ENCODE measurements around the gene BTBD2. TPM values are rescaled to one million over a fixed set of nuclear protein-coding genes. Genes with fewer than 3 reads are reported as not detected.

BTBD2 gene
- total and polyA plus RNA-seq, 2 of the 8 experiments (the other 6 are each of a cell fraction or from before 2014, with no cell fraction given): 91.7 to 92.3 TPM

- Histone ChIP-seq H3K79me2 (ENCODE audit: control insufficient read depth in 1 of 2, insufficient read depth in 2 of 2, low read length in 2 of 2) (peaks cover 9 to 27% of the 10 kb centered on the region in 2 experiments; a peak in 2 of 4 replicates), H2BK15ac (ENCODE audit: low read length) (0 out of 2 replicates have a peak within 1 kb of the TSS, but pooled peaks have one; percentile 88), H3K14ac (ENCODE audit: insufficient read length) (peak within 1 kb of the TSS; percentile 92), H3K4me2 (ENCODE audit: insufficient read depth in 1 of 2, low read depth in 2 of 2, low read length in 2 of 2) (peak within 1 kb of the TSS; percentile 78 to 91), H3K4me1 (replicated peaks in 1 of 4; ENCODE audit: control insufficient read depth in 3 of 4, insufficient read depth in 4 of 4, low read length in 3 of 4) (peaks cover 0 to 13% (median 10%) of the 10 kb centered on the region in 4 experiments; a peak in 5 of 7 replicates), H4K20me1 (replicated peaks in 1 of 2; ENCODE audit: control insufficient read depth in 1 of 2, insufficient read depth in 2 of 2, low read length in 2 of 2) (peaks cover 21 to 34% of the 10 kb centered on the region in 2 experiments), H3K36me3 (ENCODE audit: control insufficient read depth in 2 of 4, insufficient read depth in 4 of 4, low read length in 3 of 4) (peaks cover 0 to 4% (median 0%) of the 10 kb centered on the region in 4 experiments; a peak in 2 of 8 replicates), H2AK5ac (ENCODE audit: low read depth, low read length) (no peak within 1 kb of the TSS), H3K18ac (ENCODE audit: extremely low read depth, low read length) (peak within 1 kb of the TSS; percentile 9), H3K9ac (replicated peaks in 1 of 4; ENCODE audit: extremely low read depth in 1 of 4, low read depth in 3 of 4, low read length in 3 of 4) (peak within 1 kb of the TSS; percentile 63 to 89 (median 68)), H3K56ac (replicated peaks; ENCODE audit: insufficient read length, low read depth, low read length) (peak within 1 kb of the TSS; percentile 90), H3K23me2 (ENCODE audit: low read depth, low read length) (peaks cover 4% of the 10 kb centered on the region; the same call in 1 of the 2 replicates), H2BK20ac (ENCODE audit: low read length) (0 out of 2 replicates have a peak within 1 kb of the TSS, but pooled peaks have one; percentile 48), H4K5ac (ENCODE audit: insufficient read length, low read depth, low read length) (peak within 1 kb of the TSS; percentile 4), H4K91ac (replicated peaks; ENCODE audit: insufficient read length, low read length) (peak within 1 kb of the TSS; percentile 54), H2AFZ (ENCODE audit: low read length) (no peak within 1 kb of the TSS), H3K4me3 (ENCODE audit: extremely low read depth in 1 of 4, insufficient read depth in 2 of 4, low read depth in 3 of 4, low read length in 4 of 4) (peak within 1 kb of the TSS; percentile 54 to 100 (median 88)), H3K23ac (ENCODE audit: insufficient read length) (no peak within 1 kb of the TSS), H3K27ac (ENCODE audit: low read depth, low read length) (peak within 1 kb of the TSS; percentile 64), H2BK120ac (replicated peaks; ENCODE audit: low read depth, low read length) (no peak within 1 kb of the TSS), H3K9me3 (ENCODE audit: insufficient read depth in 2 of 2, low read depth in 1 of 2, low read length in 1 of 2) (no peaks in the 10 kb centered on the region), H2BK12ac (ENCODE audit: low read depth, low read length) (peak within 1 kb of the TSS; percentile 53; the same call in 1 of the 2 replicates), H3K79me1 (ENCODE audit: low read depth, low read length) (peaks cover 16% of the 10 kb centered on the region), H4K8ac (ENCODE audit: extremely low read depth, insufficient read depth, low read length) (peak within 1 kb of the TSS; percentile 86), H2BK5ac (ENCODE audit: low read depth, low read length) (peak within 1 kb of the TSS; percentile 29), H3K4ac (replicated peaks; ENCODE audit: insufficient read length, low read depth, low read length) (peak within 1 kb of the TSS; percentile 19), H3K27me3 (replicated peaks in 1 of 4; ENCODE audit: control insufficient read depth in 3 of 4, extremely low read depth in 1 of 4, insufficient read depth in 3 of 4, low read length in 3 of 4) (no peaks in the 10 kb centered on the region)
- no peak for FAIRE-seq
- peak; percentile 72 to 99 for DNase-seq (ENCODE audit: low read depth in 1 of 2, low spot score in 2 of 2)
- ChIA-PET CTCF (ENCODE audit: partially characterized antibody) (interaction anchor here (1.0 to 2.9 kb wide), 10 partner anchors 9 to 105 kb away, joined by 3 to 17 read pairs (median 3); partner anchors contain the start of gene MOB3A), POLR2A (ENCODE audit: partially characterized antibody) (interaction anchor here (0.6 to 22.2 kb wide), 32 partner anchors 9 to 345 kb away, joined by 3 to 524 read pairs (median 4); partner anchors contain the start of gene MOB3A)
- 7% methylated on average over 53 of the region's 93 CpGs; no CpG with 5 or more reads in 1 of the 2 experiments for WGBS, 2 experiments (ENCODE audit: extremely low coverage in 1 of 2, insufficient coverage in 1 of 2, insufficient read length in 1 of 2, insufficient replicate concordance in 2 of 2, low coverage in 1 of 2, low lambda C conversion rate in 2 of 2, missing lambda C conversion rate in 1 of 2)
- no peak for TF ChIP-seq USF2 (IDR thresholded peaks at IDR 0.05; ENCODE audit: low read length)
- peak in 1 of 2 experiments; percentile 100; a peak in 2 of 4 replicates for TF ChIP-seq HDAC2 (IDR thresholded peaks at IDR 0.05; ENCODE audit: borderline replicate concordance in 1 of 2, low read depth in 2 of 2, low read length in 2 of 2)
- peak; percentile 16; the same call in 1 of the 2 replicates for TF ChIP-seq GABPA (IDR thresholded peaks at IDR 0.05; ENCODE audit: borderline replicate concordance, insufficient read depth, low read length)
- no peak for TF ChIP-seq BRCA1 (IDR thresholded peaks at IDR 0.05; ENCODE audit: low read depth, low read length)
- peak in 1 of 2 experiments; percentile 55; a peak in 2 of 4 replicates for TF ChIP-seq SIN3A (conservative IDR thresholded peaks at IDR 0.05 in 1 of 2, IDR thresholded peaks at IDR 0.05 in 1 of 2; ENCODE audit: low read depth in 1 of 2, low read length in 2 of 2)
- TF ChIP-seq TAF7 (optimal IDR thresholded peaks at IDR 0.05; ENCODE audit: borderline replicate concordance, low read depth, low read length): peak; percentile 92
- TF ChIP-seq EP300 (IDR thresholded peaks at IDR 0.05; ENCODE audit: borderline replicate concordance in 1 of 2, low read depth in 2 of 2, low read length in 2 of 2): no peak
- no peak for TF ChIP-seq TEAD4 (IDR thresholded peaks at IDR 0.05; ENCODE audit: low read depth, low read length)
Observed at GRCh38 chr19:2050991-2051772, 35.7 kb upstream of the BTBD2 start, which contains the start of gene MKNK2. MKNK2 (minus strand) TSS chr19:2051244; CDS start chr19:2050851, 393 bp downstream.
